GM10248 (cell line): ENCODE results near the gene KLHL30.

Experiments
- CTCF ChIA-PET: fragments of 300-600 bp; sonication (Branson Sonifier 250); formaldehyde crosslinking; extraction: SDS; loops from one replicate; lab custom pipeline; 2021; ENCODE audit warnings: antibody characterized with exemption; lab: Yijun Ruan, JAX
- POLR2A ChIA-PET: fragments of 350-650 bp; sonication (Branson Sonifier 250); formaldehyde crosslinking; extraction: SDS; loops from one replicate; lab custom pipeline; 2020; ENCODE audit warnings: antibody characterized with exemption; lab: Yijun Ruan, JAX
- DNase-seq: peaks from one replicate; pipeline ENCODE4 v3.0.0; 2012; ENCODE audit errors: extremely low spot score
- TF ChIP-seq, protein P1 (sequence below): IDR thresholded peaks from 2 replicates; pipeline ENCODE4 v1.5.1; 2012; ENCODE audit warnings: mild to moderate bottlenecking, low read depth; ENCODE audit errors: extremely low read depth, missing control alignments, control extremely low read depth

The KLHL30 gene

DNA sequence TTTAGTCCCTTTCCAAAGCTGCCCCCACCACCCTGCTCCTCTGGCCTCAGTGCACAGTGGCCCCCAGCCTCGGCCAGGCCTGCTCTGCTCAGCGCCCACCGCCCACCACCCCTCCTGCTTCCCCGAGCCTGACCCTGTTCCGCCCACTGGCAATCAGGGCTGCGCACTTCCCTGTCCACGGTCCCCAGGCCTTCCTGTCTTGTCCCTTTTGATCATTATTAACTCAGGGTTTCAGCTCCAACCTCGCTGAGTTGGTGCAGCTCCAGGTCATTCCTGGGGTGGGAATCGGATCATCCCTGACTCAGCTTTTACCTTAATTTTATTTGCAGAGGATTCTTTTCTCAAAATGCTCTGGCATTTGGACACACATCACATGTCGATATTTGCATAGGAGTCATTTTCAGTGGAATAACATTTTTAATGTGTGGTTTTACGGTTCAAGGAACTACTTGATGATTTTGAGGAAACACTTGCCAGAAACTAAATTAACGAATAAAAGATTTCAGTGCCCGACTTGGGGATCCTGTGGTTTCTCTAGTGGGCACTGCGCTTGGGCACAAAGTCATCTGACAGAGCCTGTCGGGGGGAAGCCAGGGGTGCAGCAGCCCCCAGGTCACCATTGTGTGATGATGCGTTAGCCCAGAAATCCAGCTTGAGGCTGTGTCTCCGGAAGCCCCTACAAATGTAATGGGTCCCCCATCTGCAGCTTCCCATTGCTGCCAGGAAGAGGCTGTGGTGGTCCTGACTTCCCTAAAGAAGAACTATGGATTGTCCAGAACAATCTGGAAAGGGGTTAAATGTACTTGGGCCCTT, 39.4 kb upstream of the KLHL30 start:
- ChIA-PET POLR2A (no interaction called here), CTCF (interaction anchor here (0.8 to 2.0 kb wide), 5 partner anchors 10 to 165 kb away, joined by 3 to 9 read pairs (median 3); no protein-coding TSS in a partner anchor)
- no peak for DNase-seq
- TF ChIP-seq, protein P1, sequence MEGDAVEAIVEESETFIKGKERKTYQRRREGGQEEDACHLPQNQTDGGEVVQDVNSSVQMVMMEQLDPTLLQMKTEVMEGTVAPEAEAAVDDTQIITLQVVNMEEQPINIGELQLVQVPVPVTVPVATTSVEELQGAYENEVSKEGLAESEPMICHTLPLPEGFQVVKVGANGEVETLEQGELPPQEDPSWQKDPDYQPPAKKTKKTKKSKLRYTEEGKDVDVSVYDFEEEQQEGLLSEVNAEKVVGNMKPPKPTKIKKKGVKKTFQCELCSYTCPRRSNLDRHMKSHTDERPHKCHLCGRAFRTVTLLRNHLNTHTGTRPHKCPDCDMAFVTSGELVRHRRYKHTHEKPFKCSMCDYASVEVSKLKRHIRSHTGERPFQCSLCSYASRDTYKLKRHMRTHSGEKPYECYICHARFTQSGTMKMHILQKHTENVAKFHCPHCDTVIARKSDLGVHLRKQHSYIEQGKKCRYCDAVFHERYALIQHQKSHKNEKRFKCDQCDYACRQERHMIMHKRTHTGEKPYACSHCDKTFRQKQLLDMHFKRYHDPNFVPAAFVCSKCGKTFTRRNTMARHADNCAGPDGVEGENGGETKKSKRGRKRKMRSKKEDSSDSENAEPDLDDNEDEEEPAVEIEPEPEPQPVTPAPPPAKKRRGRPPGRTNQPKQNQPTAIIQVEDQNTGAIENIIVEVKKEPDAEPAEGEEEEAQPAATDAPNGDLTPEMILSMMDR = no peak

DNA sequence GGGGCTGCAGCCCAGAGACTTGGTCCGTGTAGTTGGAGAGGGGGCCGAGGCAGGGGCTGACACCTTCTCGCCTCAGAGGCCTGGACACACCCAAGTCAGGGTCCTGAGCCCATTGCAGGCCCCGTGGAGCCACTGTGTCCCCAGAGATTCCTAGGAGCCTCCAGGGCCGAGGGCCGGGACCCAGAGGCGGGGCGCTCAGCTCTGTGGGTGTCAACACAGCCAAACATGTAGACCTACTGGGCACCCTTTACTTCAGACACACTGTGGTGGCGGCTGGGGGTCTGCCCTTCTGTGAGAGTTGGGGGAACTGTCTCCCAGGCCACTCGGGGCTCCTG, 38.8 kb upstream of the KLHL30 start:
- POLR2A ChIA-PET = no interaction called here
- DNase-seq = no peak
- CTCF ChIA-PET = interaction anchor here (1.2 to 1.7 kb wide), 2 partner anchors 121 to 164 kb away, joined by 3 read pairs; no protein-coding TSS in a partner anchor
- TF ChIP-seq, protein P1 = no peak

DNA sequence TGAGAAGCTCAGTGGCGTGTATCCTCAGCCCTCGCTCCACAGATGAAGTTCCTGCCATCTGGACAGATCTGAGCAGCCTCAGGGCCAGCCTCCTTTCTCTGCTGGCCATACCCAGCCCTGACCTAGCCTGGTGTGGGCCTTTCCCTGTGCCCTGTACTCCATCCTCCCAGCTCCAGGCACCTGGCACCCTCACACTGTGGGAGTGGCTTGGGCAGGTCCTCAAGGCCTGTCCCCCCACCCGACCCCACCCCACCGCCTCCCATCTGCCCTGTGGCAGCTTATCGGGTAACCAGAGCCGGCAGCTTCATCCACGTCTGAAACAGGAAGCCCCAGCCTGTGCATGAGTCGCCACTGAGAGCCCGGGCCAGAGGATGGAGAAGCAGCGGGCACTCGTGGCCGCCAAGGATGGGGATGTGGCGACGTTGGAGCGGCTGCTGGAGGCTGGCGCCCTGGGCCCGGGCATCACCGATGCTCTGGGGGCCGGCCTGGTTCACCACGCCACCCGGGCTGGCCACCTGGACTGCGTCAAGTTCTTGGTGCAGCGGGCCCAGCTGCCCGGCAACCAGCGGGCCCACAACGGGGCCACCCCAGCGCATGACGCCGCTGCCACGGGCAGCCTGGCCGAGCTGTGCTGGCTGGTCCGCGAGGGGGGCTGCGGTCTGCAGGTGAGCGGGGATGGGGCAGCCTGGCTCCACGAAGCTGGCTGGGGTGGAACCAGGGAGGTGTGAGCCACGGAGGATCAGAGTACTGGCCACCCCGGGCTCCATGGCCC, 38.2 kb upstream of the KLHL30 start, which contains the start of gene ESPNL:
ESPNL (plus strand) TSS at position 292 of the 772 bp plus-strand sequence; CDS start at position 372, 80 bp downstream.
- TF ChIP-seq, protein P1 = no peak
- ChIA-PET POLR2A (no interaction called here), CTCF (interaction anchor here (1.7 kb wide), 1 partner anchor 122 kb away, joined by 3 read pairs; no protein-coding TSS in a partner anchor)
- DNase-seq = no peak

DNA sequence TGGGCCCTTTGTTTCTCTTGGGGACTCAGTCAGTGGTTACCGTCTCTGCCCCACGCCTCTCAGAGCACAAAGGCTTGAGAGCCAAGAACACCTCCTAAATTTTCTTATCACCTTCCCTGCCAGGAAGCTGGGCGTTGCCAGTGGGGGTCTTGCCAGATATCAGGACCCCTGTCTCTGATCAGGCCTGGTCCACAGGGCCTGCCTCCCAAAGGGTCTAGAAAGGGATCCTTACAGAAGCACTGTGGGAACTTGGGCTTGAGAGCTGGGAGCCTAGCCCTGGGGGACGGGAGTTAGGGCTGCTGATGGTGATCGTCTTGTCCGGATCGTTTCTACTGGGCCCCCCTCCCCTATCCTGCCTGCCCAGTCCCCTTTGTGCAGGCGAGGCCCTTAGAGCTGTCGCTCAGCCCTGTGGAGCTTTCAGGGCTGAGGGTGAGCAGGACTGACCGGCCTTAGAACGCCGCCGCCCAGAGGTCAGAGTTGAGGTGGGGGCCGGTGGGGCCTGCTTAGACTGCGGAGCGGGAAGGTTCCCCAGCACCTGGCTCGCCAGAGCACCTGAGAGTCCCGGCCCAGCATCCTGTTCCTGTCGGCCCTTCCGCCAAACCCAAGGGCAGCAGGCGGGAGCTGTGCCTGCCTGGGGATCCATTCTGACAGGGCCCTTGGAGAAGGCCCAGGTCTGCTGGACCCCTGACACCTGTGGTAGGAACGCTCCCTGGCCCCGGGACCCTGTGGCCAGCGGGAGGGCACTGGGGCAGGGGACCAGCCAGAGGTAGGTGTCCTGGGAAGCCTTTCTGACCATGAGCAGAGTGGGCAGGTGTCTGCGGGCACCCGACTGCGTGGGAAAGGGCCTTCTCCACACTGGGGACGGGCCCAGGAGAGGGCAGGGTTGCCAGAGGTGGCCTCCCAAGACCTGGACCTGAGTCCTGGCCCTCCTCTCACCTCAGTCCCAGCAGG, 37.4 kb upstream of the KLHL30 start:
- ChIA-PET POLR2A (no interaction called here), CTCF (no interaction called here)
- no peak for DNase-seq
- TF ChIP-seq, protein P1 = no peak

DNA sequence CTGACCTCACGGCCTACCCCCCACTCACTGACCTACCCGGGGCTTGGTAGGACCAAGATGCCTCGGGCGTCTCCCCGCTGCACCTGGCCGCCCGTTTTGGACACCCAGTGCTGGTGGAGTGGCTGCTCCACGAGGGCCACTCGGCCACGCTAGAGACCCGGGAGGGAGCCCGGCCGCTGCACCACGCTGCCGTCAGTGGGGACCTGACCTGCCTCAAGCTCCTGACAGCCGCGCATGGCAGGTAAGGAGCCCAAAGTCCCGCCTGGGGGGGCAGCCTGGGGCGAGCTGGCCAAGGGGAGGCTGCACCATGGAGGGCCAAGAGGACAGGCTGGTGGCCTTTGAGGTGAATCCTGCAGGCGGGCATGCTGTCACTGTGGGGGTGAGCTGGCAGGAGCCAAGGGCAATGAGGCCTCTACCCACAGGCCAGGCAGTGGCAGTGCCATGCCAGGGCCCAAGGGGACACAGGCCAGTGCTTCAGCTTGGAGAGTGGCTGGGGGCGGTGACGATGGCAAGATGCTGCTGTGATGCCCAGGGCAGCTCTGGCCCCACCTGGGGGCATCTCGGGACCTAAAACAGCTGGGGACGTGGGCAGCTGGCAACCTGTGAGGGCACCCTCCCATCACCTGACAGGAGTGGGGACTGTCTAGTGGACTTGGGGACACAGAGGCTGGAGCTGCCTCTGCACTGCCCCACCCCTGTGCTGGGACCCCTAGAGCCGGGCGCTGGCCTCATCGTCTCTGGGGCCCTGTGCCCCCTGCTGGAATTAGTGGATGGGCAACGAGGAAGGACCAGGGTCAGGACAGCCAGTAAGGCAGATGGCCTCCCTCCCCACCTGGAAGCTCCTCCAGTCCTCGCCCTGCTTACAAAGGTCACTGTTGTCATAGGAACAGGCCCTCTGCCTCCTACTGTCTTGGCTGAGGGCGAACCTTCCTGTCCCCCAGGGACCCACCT, 36.3 kb upstream of the KLHL30 start:
- POLR2A ChIA-PET = no interaction called here
- no peak for DNase-seq

More for the DNA sequence above, 36.3 kb upstream of the KLHL30 start:
- CTCF ChIA-PET = no interaction called here
- TF ChIP-seq, protein P1 = no peak
